Endothelial cell of umbilical vein (primary cell): ENCODE data around the gene PKNOX1. TPM values are rescaled to one million over a fixed set of nuclear protein-coding genes. Genes with fewer than 3 reads are reported as not detected.

ENCODE experiments used
- BruUV-seq: library from RNA; stranded (reverse); fragments of 400-500 nt; replicated peaks from 2 replicates; lab custom pipeline; 2021; lab: Mats Ljungman, UMichigan
- CTCF ChIA-PET: fragments of 300-600, 350-600 bp; sonication (Branson Sonifier 250); formaldehyde crosslinking; loops from one replicate; lab custom pipeline; 2021; ENCODE audit warnings: antibody characterized with exemption, inconsistent platforms; lab: Charles Lee
- POLR2A ChIA-PET: fragments of 300-600, 350-600 bp; sonication (Branson Sonifier 250); formaldehyde crosslinking; loops from one replicate; lab custom pipeline; 2021; ENCODE audit warnings: antibody characterized with exemption, inconsistent platforms; lab: Charles Lee
- DNase-seq: peaks from one replicate; pipeline ENCODE4 v3.0.0-alpha.2; 2011; ENCODE audit warnings: low read depth, low spot score
- FAIRE-seq: peaks from 2 replicates; lab custom pipeline; 2011; peaks lifted over from hg19 to GRCh38; lab: Jason Lieb, UNC
- H2AFZ ChIP-seq: 2 replicates; pipeline ENCODE4 v1.6.0; 2012; ENCODE audit warnings: low read depth, low read length, control low read depth, inconsistent platforms
- H3K27ac ChIP-seq: 2 replicates; pipeline ENCODE4 v1.5.1; 2011; ENCODE audit warnings: low read depth, mild to moderate bottlenecking, control low read depth, low read length, moderate library complexity; ENCODE audit not compliant: insufficient read depth
- H3K27me3 ChIP-seq, 2 experiments: 2 replicates each; pipeline versions ENCODE4 v1.6.0 to v1.6.1; 2011; ENCODE audit warnings: low read length in 2 of 2, mixed read lengths in 1 of 2; ENCODE audit not compliant: control insufficient read depth in 2 of 2, insufficient read depth in 2 of 2
- H3K36me3 ChIP-seq, 2 experiments: 2 replicates in 1 of 2; 3 replicates in 1 of 2; pipeline ENCODE4 v1.5.1; 2011; ENCODE audit warnings: low read length in 2 of 2, mild to moderate bottlenecking in 1 of 2, moderate library complexity in 1 of 2; ENCODE audit not compliant: control insufficient read depth in 2 of 2, insufficient read depth in 2 of 2; ENCODE audit errors: extremely low read depth in 1 of 2
- H3K4me1 ChIP-seq: 3 replicates; pipeline ENCODE4 v1.5.1; 2011; ENCODE audit warnings: mild to moderate bottlenecking, low read length; ENCODE audit not compliant: control insufficient read depth, insufficient read depth; ENCODE audit errors: extremely low read depth
- H3K4me2 ChIP-seq: 2 replicates; pipeline ENCODE4 v1.6.1; 2011; ENCODE audit warnings: low read length, control low read depth, mixed read lengths; ENCODE audit not compliant: insufficient read depth
- H3K4me3 ChIP-seq, 3 experiments: fragments of 200-600 bp in 1 of 3; sonication (generic), shearing (Covaris generic) in 1 of 3; replicated peaks in 1 of 3; 2 replicates each; pipeline ENCODE4 v1.5.1; 2011 to 2016; ENCODE audit warnings: control low read depth in 3 of 3, low read length in 3 of 3, mild to moderate bottlenecking in 2 of 3, inconsistent platforms in 1 of 3, low read depth in 1 of 3, moderate library complexity in 1 of 3; ENCODE audit not compliant: insufficient read depth in 1 of 3
- H3K79me2 ChIP-seq: 2 replicates; pipeline ENCODE4 v1.6.0; 2012; ENCODE audit warnings: low read length, inconsistent platforms; ENCODE audit not compliant: control insufficient read depth, insufficient read depth
- H3K9ac ChIP-seq: replicated peaks from 2 replicates; pipeline ENCODE3; 2011; ENCODE audit warnings: low read length, control low read depth; ENCODE audit not compliant: insufficient read depth; ENCODE audit errors: extremely low read depth
- H3K9me1 ChIP-seq: replicated peaks from 3 replicates; pipeline ENCODE4 v1.6.0; 2011; ENCODE audit warnings: mild to moderate bottlenecking, low read length; ENCODE audit not compliant: control insufficient read depth, insufficient read depth; ENCODE audit errors: extremely low read depth
- H3K9me3 ChIP-seq: replicated peaks from 2 replicates; pipeline ENCODE4 v1.5.1; 2012; ENCODE audit warnings: low read length, inconsistent platforms; ENCODE audit not compliant: control insufficient read depth, insufficient read depth
- H4K20me1 ChIP-seq: replicated peaks from 2 replicates; pipeline ENCODE3; 2011; ENCODE audit warnings: mild to moderate bottlenecking, low read length; ENCODE audit not compliant: control insufficient read depth, insufficient read depth; ENCODE audit errors: extremely low read depth
- CTCF ChIP-seq, 2 donors: IDR thresholded peaks; 1 replicate in 1 of 2; 2 replicates in 1 of 2; pipeline ENCODE4 v1.5.1; 2011; ENCODE audit warnings: low read length in 2 of 2, mild to moderate bottlenecking in 2 of 2, moderate library complexity in 2 of 2, control low read depth in 1 of 2, inconsistent platforms in 1 of 2, low read depth in 1 of 2; ENCODE audit not compliant: insufficient read depth in 1 of 2; ENCODE audit errors: extremely low read depth in 1 of 2
- EZH2 ChIP-seq: IDR thresholded peaks from 2 replicates; pipeline ENCODE4 v1.6.1; 2012; ENCODE audit warnings: borderline replicate concordance, low read depth, mild to moderate bottlenecking, moderate library complexity, low read length, inconsistent platforms; ENCODE audit not compliant: severe bottlenecking
- FOS ChIP-seq: IDR thresholded peaks from 2 replicates; pipeline ENCODE4 v1.6.1; 2011; ENCODE audit warnings: mild to moderate bottlenecking, low read length, moderate library complexity, borderline replicate concordance; ENCODE audit not compliant: insufficient read depth
- GATA2 ChIP-seq: IDR thresholded peaks from 2 replicates; pipeline ENCODE4 v1.7.0; 2011; ENCODE audit warnings: low read depth, mild to moderate bottlenecking, moderate library complexity, mixed read lengths, low read length; ENCODE audit not compliant: insufficient read length, insufficient read depth
- MAX ChIP-seq: IDR thresholded peaks from 2 replicates; pipeline ENCODE4 v1.6.1; 2011; ENCODE audit not compliant: insufficient read depth, insufficient read length
- POLR2A ChIP-seq: IDR thresholded peaks from 2 replicates; pipeline ENCODE4 v1.6.1; 2012; ENCODE audit warnings: low read depth, mild to moderate bottlenecking, control low read depth, low read length
- POLR2AphosphoS5 ChIP-seq: IDR thresholded peaks from 2 replicates; pipeline ENCODE4 v1.6.1; 2012; ENCODE audit warnings: low read depth, mild to moderate bottlenecking, control low read depth, low read length, moderate library complexity; ENCODE audit not compliant: insufficient read depth
- dilution Hi-C: fragments of 300-500 bp; cut with MboI; formaldehyde crosslinking; loops from one replicate; pipeline ENCODE4 v1.15.0; 2019; ENCODE audit warnings: low sequenced_read_pairs; ENCODE audit not compliant: extremely low pct_ligation_motif_present
- intact Hi-C: fragments of 100-400 bp; cut with micrococcal nuclease; formaldehyde crosslinking; loops from one replicate; pipeline ENCODE4 v1.10.0; 2022
- polyA plus RNA-seq, 4 experiments: library from polyadenylated mRNA; depleted of rRNA in 3 of 4; stranded (reverse) in 3 of 4; unstranded in 1 of 4; fragments of >200 nt; gene quantifications; 2 replicates each; pipeline versions ENCODE4 v1.2.1 to v1.2.3, GENCODE V29; 2011 to 2012; ENCODE audit warnings: missing spikeins in 1 of 4
- total RNA-seq: library from RNA; stranded (reverse); gene quantifications from 2 replicates; pipeline ENCODE4 v1.2.3, GENCODE V29; 2021

Gene PKNOX1
- total and polyA plus RNA-seq, 2 donors (not counting 3 experiments of a cell fraction or from before 2014, with no cell fraction given) = 16.6 to 23.6 TPM

- intact Hi-C loops (no loop called here), dilution Hi-C loops (no loop called here)
- H2AFZ ChIP-seq = no peak overlapping the region
- H3K27ac ChIP-seq = no peak overlapping the region
- H3K79me2 ChIP-seq = no peaks in the 10 kb centered on the region
- ChIA-PET POLR2A (no interaction called here), CTCF (no interaction called here)
- no peak overlapping the region for H3K4me3 ChIP-seq
- no peaks in the 10 kb centered on the region for H4K20me1 ChIP-seq
- H3K9me1 ChIP-seq = no peaks in the 10 kb centered on the region
- H3K9ac ChIP-seq = no peak overlapping the region
- H3K27me3 ChIP-seq = no peaks in the 10 kb centered on the region
- H3K4me2 ChIP-seq = no peak overlapping the region
- DNase-seq = no peak
- TF ChIP-seq EZH2 = no peak
- no peak for TF ChIP-seq POLR2A
- TF ChIP-seq FOS = no peak
- TF ChIP-seq MAX = no peak
- TF ChIP-seq POLR2AphosphoS5 = no peak
- no peak for TF ChIP-seq GATA2
- TF ChIP-seq CTCF (IDR thresholded peaks at IDR 0.05; ENCODE audit: extremely low read depth in 1 of 2, insufficient read depth in 1 of 2, low read depth in 1 of 2, low read length in 2 of 2) = no peak
- BruUV-seq = no TSS peak
- H3K4me1 ChIP-seq = no peaks in the 10 kb centered on the region
- no peaks in the 10 kb centered on the region for H3K9me3 ChIP-seq
- H3K36me3 ChIP-seq = peaks cover 0 to 9% of the 10 kb centered on the region in 2 experiments
- FAIRE-seq = no peak
These were observed 47.6 kb downstream of the PKNOX1 start for GRCh38 chr21:43021756-43022600.
